ENCODE results near the gene STX16.

GRCh38 chr20:58656831-58657230 is 5.7 kb downstream of the STX16 start:
- no peak for TF ChIP-seq ZNF324 (CRISPR knock-in tag; IDR thresholded peaks at IDR 0.05)
- no peak for TF ChIP-seq ZNF121 (CRISPR knock-in tag; conservative IDR thresholded peaks at IDR 0.05)
- no peak for TF ChIP-seq MAX (CRISPR knock-in tag; IDR thresholded peaks at IDR 0.05)
- TF ChIP-seq CBX1 (IDR thresholded peaks at IDR 0.05; ENCODE audit: low read depth): no peak
- TF ChIP-seq FOS (IDR thresholded peaks at IDR 0.05; ENCODE audit: extremely low read depth, insufficient read length): no peak
- no peak for TF ChIP-seq FOXM1 (IDR thresholded peaks at IDR 0.05; ENCODE audit: low read depth)
- TF ChIP-seq FOXM1 (CRISPR knock-in tag; IDR thresholded peaks at IDR 0.05; ENCODE audit: low read depth): no peak
- no peak for TF ChIP-seq EZH2 (IDR thresholded peaks at IDR 0.05; ENCODE audit: borderline replicate concordance, low read depth, low read length)
- TF ChIP-seq MXI1 (IDR thresholded peaks at IDR 0.05; ENCODE audit: low read depth, low read length): no peak
- no peak for TF ChIP-seq EHMT2 (IDR thresholded peaks at IDR 0.05)
- TF ChIP-seq CTCF (IDR thresholded peaks at IDR 0.05 in 2 of 3, conservative IDR thresholded peaks at IDR 0.05 in 1 of 3; ENCODE audit: insufficient read depth in 2 of 3, low read depth in 1 of 3, low read length in 3 of 3): no peak
- no peak for TF ChIP-seq HMGXB4 (CRISPR knock-in tag; IDR thresholded peaks at IDR 0.05)
